GM18909 (cell line): Measurements from ENCODE around the gene BMF.
"Not testable (repeated sequence)": the region's sequence is repeated elsewhere in the genome, so short reads cannot be mapped to it uniquely, and the experiment has no call there.

Experiments used
- ATAC-seq: cut with Tn5 transposase; IDR thresholded peaks from one replicate; pipeline ENCODE4 v1.9.1; 2021; ENCODE audit warnings: mild to moderate bottlenecking; ENCODE audit not compliant: unreplicated experiment, poor library complexity

The BMF gene

DNA sequence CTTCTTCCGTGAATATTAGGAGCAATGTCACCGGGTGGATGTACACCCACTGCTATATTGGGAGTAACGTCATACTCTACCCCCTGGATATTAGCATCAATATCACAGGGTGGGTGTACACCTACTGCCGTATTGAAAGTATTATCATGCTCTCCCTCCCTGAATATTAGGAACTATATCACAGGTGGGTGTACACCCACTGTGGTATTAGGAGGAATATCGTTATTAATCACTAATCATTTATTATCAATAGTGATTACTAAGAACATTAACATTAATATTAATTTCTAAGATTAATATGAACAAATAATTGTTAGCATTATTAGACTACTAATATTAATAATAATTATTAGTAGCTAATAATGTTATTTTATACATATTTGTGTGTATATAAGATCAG, 21.4 kb upstream of the BMF start:
- ATAC-seq = no peak

DNA sequence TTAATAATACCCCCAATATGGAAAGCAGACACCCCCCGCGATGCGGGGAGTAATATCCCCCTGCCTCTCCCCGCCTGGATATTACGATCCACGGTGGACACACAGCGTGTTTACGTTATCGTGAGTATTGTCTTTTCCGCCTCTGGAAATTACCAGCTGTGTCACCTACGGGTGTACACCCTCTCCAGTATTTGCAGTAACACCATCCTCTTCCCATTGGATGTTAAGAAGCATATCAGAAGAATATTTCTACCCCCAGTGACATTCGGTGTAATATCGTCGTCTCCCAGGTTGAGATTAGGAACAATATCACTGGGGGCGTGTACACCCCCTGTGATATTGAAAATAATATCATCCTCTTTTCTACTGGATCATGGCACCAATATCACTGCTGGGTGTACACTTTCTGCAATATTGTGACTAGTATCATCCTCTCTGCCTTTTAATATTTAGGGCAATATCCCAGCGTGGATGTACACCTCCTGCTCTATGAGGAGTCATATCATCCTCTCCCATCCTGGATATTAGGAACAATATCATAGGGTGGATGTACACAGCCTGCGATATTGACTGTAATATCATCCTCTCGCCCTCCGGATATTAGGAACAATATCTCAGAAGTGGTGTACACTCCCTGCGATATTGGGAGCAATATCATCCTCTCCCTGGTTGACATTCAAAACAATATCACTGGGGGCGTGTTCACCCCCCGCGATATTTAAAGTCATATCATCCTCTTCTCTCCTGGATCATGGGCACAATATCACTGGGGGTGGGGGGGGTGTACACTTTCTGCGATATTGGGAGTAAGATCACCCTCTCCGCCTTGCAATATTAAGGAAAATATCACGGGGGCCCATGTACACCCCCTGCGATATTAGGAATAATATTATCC, 20.3 kb upstream of the BMF start:
- no peak for ATAC-seq

DNA sequence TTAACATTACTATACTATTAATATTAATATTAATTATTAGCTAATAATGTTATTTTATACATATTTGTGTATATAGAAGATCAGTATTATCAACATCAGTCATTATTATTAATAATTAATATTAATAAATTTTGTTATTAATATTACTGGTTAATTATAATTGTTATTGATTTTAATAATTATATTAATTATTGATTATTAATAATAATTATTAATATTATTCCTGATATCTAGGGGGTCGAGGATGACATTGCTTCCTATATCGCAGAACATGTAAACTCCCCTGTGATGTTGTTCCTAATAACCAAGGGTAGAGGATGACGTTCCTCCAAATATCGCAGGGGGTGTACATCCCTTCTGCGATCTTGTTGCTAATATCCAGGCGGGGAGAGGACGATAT, 17.3 kb upstream of the BMF start:
- no peak for ATAC-seq

DNA sequence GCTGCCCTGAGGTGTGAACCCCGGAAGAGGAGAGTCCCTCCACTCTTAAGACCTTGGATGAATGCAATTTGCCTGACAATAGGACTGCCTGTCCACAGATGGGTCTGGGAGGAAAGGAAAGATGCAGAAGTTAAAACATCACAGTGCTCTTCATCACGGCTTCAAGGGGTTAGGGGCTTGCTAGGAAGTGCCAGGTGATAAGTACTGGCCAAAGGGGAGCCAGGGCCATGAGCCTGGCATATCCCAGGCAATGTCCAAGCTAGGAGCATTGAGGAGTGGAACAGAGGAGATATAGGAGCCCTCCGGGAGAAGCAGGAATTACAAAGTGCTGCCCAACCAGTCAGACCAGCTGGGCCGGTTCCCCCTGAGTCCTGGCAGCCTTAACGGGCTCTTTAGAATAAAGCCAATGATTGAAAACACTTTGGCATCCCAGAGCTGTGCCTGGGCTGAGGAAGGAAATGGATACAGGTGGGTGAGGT, 16.2 kb upstream of the BMF start:
- not testable (repeated sequence) for ATAC-seq

DNA sequence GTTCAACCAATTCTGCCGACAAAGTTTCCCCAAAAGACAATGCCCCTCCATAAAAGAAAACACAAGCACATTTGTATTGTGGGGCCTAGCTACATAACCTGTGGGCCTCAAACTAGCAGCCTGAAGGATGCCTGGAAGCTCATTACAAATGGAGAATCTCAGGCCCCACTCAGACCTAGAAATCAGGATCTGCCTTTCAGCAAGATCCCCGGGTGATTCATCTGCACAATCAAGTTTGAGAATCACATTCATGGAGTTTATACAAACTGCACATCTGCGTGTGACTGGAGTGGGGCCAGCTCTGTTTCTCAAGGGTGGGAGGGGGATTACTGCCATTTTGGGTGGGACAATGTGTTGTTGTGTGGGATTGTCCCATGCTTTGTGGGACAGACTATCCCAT, 15.7 kb upstream of the BMF start:
- not testable (repeated sequence) for ATAC-seq

DNA sequence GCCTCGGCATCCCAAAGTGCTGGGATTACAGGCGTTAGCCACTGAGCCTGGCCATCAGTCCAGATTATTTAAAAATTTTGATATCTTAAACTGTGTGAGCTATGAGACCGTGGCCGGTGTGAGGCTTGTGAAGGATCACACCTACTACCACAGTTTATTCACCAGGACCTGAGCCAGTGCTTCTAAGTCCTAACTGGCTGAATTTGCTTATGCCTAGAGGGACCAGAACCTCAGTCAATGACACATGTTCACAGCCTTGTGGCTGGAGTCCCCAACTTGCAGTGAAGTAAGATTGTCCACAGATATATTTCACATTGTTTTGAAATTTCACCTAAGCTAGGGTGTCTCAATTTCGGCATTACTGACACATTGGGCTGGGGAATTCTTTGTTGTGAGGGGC, 15.2 kb upstream of the BMF start:
- ATAC-seq = not testable (repeated sequence)

DNA sequence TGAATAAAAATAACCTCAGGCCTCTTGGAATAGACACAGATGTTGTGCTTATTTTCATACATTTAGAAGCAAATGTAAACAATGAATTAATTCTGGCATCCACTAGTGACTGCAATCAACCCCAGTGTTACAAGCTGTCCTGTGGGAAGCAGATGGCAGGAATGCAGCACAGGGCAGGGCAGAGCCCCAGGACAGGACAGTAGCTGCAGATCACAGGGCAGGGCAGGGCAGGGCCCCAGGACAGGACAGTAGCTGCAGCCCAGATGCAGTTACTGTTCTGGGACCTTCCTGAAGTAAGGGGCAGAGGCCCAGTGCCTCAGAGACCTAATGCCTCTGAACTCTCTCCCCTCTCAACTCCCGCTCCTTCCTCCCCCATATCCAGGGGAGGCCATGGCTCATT, 14.3 kb upstream of the BMF start:
- ATAC-seq = not testable (repeated sequence)

DNA sequence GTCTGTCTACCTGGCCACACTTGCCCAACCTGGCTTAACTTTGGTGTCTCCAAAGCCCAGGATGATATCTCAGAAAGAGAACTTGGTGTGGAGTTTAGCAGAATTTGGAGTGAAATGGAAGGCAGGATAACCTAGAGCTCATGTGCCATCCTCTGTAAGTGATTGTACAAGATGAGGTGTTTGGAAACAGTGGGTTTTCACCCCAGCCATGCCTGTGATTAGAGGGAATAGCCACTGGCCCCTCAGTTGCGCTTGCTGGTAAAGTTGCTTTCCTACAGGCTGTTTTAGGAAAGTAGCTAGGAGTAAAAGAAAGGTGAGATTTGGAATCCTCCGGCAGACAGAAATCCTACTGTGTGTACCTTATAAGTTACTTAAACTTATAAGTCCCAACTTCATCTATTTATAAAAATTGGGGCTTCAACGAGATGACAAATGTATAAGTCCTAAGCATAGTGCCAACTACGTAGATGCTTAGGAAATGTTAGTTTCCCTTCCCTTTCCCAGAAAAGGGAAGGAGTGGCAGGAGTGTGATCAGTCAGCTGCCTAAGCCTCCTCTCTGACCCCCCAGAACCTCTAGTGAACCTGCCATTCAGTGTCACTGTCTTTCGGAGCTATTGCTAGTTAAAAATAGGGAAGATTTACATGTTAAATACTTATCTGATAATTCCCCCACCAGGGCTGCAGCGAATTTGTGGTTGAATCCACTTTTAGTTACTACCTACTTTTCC, 13.4 kb upstream of the BMF start:
- ATAC-seq = no peak

DNA sequence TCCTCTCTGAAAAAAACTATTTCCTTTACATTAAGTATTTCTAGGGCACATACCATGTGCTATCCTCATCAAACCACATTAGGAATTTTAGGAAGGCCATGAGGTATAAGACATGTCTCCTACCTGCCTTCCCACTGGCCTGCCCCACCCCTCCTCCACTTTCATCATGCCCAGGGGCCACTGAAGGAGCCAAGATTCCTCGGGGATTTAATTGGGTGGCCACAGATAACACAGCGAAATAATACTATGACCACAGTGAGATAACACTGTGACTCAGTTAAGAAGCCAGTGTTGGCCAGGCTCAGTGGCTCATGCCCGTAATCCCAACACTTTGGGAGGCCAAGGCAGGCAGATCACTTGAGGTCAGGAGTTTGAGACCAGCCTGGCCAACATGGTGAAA, 9.8 kb upstream of the BMF start:
- no peak for ATAC-seq

DNA sequence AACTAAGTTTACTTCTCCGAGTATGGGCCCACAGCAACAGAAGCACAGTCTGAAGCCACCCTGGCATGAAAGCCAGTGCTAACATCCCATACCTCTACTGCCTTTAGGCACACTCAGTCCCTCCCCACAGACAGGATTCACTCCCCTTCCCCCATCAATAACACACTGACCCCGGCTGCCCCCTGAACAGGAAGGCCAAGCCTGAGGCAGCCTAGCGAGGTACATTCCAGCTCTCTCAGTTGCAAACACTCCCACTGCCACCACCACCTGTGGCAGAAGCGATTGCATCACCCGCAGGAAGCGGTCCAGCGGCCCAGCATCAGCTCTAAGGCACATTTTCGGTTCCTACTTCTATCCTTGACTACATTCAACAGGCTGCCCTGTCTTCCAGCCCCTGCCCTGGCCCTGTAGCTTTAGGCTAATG, 7.0 kb upstream of the BMF start:
- ATAC-seq = peak; percentile 92

DNA sequence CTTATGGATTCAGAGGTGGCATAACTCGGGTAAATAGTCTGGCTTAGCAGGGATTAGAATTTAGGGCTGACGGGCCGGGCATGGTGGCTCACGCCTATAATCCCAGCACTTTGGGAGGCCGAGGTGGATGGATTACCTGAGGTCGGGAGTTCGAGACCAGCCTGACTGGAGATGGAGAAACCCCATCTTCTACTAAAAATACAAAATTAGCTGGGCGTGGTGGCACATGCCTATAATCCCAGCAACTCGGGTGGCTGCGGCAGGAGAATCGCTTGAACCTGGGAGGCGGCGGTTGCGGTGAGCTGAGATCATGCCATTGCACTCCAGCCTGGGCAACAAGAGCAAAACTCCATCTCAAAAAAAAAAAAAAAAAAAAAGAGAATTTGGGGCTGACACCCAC, 6.4 kb upstream of the BMF start:
- not testable (repeated sequence) for ATAC-seq

DNA sequence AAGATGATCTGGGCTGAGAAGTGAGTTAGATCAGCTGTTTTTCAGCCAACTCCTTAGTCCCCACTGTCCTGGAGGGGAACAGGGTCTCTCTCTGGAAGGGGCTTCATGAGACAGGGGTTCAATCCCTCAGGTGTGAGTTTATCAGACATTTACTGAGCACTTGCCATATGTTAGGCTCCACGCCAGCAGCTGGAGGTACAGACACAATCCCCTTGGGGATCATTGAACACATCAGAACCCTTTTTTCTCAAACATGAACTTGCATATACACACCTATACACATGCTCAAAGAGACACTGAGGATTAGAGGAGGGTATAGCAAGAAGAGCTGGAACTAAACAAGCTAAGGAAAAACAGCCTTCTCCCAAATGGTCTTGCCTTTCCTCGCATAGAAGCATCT, 5.5 kb upstream of the BMF start:
- ATAC-seq = no peak

DNA sequence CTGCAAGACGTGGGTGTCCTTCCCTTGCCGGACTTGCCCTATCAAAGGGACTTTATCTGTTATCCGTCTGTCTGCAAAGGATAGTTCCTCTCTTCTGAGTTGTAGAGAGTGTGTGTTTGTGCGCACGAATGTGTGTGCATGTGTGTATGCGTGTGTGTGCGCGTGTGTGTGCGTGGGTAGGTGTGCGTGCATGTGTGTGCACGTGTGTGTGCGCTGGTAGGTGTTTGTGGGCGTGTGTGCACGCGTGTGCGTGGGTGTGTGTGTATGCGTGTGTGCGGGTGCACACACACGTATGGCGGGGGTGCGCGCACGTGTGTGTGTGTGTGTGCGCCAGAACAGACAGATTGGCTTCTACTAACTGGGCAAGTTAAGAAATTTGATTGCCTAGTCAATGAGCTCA, 4.1 kb upstream of the BMF start:
- ATAC-seq = no peak

DNA sequence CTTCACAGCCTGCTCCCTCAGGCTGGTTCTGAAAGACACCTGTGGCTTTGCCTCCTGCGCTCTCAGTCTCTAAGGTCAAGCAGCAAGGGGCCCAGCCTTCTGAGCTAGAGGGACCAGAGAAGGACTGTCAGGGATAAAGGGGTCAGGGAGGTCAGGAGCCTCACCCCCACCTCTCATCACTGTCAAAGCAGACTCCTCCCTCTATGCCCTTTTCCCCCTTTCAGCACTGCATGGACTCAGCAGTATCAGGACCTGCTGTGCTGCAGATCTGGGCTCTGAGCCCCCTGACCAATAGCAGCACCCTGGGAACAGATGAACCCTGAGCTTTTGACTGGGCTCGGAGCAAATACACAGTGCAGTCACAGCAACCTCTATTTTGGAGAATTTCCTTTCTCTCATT, 3.2 kb upstream of the BMF start:
- no peak for ATAC-seq

DNA sequence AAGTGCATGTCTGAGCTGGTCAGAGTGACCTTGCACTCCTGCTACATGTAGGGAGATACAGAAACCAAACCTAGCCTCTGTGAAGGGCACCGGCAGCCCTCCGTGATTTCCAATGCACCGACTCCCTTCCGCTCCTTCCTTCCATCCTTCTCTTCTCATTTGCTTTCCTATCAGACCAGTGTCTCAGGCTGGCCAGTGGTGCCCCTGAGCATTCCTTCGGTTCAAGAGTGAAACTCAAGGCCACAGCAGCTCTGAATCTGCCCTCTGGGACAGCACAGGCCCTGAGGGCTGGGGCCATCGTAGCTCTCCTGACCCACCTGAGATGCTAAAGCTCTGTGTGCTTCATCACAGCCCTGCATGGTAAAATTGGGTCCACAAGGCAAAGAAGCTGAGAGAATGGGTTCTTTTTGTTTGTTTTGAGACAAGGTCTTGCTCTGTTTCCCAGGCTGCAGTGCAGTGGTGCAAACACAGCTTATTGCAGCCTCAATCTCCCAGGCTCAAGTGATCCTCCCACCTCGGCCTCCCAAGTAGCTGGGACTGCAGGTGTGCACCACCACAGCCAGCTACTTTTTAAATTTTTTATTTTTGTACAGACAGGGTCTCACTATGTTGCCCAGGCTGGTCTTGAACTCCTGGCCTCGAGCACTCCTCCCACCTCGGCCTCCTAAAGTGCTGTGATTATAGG, 2.3 kb upstream of the BMF start:
- ATAC-seq = no peak

DNA sequence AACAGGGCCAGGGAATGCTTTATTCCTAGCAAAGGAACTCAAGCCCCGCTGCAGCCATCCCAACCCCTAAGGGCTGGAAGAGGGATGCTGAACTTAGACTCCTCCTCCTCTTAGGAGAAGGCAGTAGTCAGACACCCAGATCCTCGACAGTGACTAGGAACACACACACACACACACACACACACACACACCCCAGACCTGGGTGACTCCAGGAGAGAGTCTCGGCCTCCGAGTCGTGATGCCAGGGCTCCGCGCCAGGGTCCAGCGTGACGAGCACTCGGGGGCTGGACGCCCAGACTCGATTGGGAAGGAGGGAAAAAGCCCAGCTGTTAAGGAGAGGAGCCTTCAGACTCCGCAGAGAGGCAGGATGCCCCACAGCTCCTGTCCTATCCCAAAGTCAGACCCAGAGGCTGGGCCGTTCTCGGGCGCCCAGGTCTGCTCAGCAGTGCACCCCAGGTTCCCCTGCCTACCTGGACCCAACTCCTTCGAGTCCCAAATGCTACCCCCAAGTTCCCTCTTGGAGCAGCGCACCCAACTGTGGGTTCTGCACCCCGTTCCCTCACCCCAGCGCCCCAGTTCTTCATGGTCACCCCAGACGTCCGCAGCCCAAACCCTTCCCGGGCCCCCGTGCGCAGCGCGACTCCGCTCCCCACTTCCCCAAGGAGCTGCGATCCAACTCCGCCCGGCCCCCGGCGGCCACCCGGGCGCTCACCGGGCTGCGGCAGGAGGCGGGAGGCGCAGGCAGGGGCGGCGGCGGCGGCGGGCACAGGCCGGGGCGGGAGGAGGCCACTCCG, 421 bp downstream of the BMF start:
- peak; percentile 4 for ATAC-seq

DNA sequence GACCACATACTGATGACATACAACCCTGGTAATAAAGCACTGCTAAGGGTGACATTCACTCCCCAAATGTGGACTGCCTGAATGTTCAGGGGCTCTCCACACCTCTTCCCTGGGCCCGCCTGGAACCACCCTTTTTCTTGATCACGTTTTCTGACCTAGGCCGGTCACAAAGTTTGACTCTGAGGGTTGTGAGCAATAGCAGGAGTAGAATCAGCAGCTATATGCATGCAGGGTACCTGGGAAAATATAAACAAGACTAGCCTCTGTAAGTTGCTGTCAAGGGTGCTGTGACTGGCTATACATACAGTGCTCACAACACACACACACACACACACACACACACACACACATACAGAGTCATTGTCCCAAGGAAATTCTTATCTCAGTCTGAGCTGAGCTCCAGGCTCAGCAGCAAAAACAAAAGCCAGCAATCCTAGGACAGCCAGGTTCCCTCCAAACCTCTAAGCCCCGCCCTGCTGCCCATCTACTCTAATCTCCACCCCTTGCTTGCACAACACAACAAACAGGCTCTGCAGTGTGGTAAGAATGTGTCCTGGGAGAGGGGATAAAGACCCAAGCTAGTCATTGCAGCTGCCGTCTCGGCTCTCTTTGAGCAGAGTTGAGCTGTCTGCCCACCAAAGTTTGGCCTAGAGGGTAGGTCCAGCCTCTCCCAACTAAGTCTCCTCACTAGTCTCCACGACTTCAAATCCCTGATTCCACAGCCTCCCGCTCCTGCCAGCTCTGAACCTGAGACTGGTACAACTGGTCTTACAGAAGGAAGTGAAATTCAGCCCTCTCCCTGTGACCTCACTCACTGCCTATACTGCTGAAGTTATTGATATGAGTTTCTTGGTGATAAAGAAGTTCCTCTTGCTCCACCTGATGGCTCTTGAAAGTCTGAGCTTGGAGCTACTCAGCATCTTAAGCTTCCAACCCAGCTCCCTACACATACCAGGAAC, 2.2 kb downstream of the BMF start:
- ATAC-seq = peak; percentile 47

DNA sequence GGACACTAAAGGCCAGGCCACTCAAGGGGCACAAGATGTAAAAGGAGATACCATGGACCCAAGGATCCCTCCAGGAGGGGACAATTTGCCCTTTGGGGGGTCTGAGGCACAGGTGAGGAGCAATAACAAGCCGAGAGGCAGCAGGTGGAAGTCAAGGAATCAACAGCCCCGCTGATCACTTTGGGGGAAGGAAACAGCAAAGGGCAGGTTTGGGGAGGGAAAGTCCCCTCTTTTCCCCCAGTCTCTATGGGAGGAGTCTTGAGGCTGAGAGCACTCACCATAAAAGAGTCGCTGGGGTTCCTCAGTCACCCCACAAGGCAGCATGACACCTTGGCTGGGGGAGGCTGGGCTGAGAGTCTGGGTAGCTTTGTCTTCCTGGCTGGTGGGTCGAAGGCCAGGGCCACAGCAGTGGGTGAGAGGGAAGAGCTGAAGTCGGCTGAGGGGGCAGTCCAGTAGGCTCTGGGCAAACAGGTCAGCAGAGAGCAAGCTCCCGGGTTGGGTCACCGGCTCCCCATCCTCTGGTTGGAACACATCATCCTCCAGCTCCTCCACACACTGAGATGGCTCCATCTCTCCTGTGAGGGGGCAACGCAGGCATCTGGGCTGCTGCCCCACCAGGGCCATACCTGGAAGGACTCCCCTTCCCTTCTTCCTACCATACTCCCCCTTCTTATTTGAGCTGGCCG, 3.0 kb downstream of the BMF start:
- ATAC-seq = no peak
